ENCODE data around the gene FAM25G. TPM values are rescaled to one million over a fixed set of nuclear protein-coding genes. Genes with fewer than 3 reads are reported as not detected.

FAM25G gene
- total RNA-seq, 1 experiment from 2014 or later: not detected

Small RNA genes within 50 kb of the gene (small RNA-seq; reads per million reads assigned to genes)
- gene AL591684.3 (0 reads per million in 2 experiments), gene RNA5SP312 (0 reads per million in 2 experiments)

Other genes starting within 250 kb of the FAM25G start
- not detected in 2 replicates for gene GDF10, start 191.5 kb downstream of the FAM25G start, total RNA-seq (2014; rRNA removed; shearing (Covaris generic))
- gene GDF2, start 169.2 kb downstream of the FAM25G start, total RNA-seq (2014; rRNA removed; shearing (Covaris generic)): not detected in 2 replicates
- gene RBP3, start 143.3 kb downstream of the FAM25G start, total RNA-seq (2014; rRNA removed; shearing (Covaris generic)): not detected in 2 replicates
- not detected in 2 replicates for gene ZNF488, start 107.4 kb downstream of the FAM25G start, total RNA-seq (2014; rRNA removed; shearing (Covaris generic))
- 0.08 TPM in 1 of 2 replicates, not detected in the other for gene ANXA8, start 7.6 kb downstream of the FAM25G start, total RNA-seq (2014; rRNA removed; shearing (Covaris generic))
- 0.90 and 1.4 TPM in 2 replicates for gene AGAP9, start 31.9 kb upstream of the FAM25G start, total RNA-seq (2014; rRNA removed; shearing (Covaris generic))

All from SK-MEL-5 (cell line).